ENCODE results near the gene ADPRHL1. TPM values are rescaled to one million over a fixed set of nuclear protein-coding genes. Genes with fewer than 3 reads are reported as not detected.

Gene ADPRHL1
- total RNA-seq, 6 experiments from 2014 or later, result 1.0 to 2.0 (median 1.5) TPM

DNA sequence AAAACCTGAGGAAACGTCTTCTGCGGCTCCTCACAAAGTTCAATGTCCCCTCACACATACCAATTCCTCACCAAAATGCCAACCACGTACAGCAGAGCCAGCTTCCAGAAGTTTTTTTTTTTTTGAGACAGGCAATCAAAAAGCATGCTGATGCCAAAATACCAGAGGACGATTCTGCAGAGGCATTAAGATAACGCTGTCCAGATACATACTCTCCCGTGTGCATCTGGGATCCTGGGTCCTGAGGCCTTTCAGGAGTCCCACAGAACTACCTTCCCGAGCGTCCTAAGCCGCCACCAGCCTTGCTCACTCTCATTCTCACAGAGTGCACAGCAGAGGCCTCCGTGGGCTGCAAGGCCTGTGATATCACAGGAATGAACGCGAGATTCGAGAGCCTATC, 32.3 kb upstream of the ADPRHL1 start:
- TF ChIP-seq, protein P1, sequence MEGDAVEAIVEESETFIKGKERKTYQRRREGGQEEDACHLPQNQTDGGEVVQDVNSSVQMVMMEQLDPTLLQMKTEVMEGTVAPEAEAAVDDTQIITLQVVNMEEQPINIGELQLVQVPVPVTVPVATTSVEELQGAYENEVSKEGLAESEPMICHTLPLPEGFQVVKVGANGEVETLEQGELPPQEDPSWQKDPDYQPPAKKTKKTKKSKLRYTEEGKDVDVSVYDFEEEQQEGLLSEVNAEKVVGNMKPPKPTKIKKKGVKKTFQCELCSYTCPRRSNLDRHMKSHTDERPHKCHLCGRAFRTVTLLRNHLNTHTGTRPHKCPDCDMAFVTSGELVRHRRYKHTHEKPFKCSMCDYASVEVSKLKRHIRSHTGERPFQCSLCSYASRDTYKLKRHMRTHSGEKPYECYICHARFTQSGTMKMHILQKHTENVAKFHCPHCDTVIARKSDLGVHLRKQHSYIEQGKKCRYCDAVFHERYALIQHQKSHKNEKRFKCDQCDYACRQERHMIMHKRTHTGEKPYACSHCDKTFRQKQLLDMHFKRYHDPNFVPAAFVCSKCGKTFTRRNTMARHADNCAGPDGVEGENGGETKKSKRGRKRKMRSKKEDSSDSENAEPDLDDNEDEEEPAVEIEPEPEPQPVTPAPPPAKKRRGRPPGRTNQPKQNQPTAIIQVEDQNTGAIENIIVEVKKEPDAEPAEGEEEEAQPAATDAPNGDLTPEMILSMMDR (IDR thresholded peaks at IDR 0.05), result no peak
- no peak for DNase-seq
- peaks cover 3% of the 10 kb centered on the region for H3K27me3 Mint-ChIP-seq (ENCODE audit: insufficient read depth)
- peaks cover 35% of the 10 kb centered on the region for H3K4me1 Mint-ChIP-seq (ENCODE audit: low read depth)
- H3K4me3 Mint-ChIP-seq, result no peak overlapping the region
- no peaks in the 10 kb centered on the region for H3K36me3 Mint-ChIP-seq (ENCODE audit: low read depth)
- no peak overlapping the region for H3K27ac Mint-ChIP-seq
- H3K9me3 Mint-ChIP-seq, result no peaks in the 10 kb centered on the region

DNA sequence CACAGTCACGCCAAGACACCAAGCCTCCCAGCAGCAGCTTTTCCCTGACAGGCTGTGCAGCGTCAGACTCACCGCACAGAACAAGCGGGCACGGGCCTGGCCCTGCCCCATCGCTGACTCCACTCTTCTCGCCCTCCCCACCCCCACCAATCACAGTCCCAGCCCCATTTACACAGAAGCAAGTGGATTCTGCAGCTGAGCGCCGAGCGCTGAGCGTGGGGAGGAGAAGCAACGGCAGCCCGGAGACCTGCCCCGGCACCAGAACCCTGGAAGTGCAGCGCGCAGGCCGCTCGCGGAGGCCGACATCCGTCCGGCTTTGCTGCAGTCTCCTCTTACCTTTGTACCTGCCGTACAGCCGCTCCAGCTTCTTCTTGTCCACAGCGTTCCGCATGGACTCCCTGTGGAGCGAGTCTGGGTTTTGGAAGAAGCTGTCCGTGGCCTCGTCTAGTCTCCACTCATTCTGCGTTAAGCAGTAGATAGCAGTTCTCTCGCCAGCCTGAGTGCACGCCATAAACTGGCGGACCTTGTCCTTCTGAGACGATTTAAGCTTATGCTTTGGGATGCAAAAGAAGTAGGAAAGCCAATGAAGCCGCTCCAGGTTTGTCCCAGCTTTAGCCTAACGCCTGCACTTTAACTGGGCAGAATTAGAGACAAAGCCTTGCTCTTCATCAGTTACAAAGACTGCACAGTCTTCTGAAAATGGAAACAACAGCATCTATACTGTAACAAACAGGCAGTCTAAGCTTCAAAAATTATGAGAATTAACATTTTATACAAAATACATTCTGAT, 30.4 kb upstream of the ADPRHL1 start:
- Mint-ChIP-seq H3K36me3 (ENCODE audit: low read depth) (peaks cover 7% of the 10 kb centered on the region), H3K27ac (no peak overlapping the region), H3K27me3 (ENCODE audit: insufficient read depth) (no peaks in the 10 kb centered on the region), H3K4me3 (no peak overlapping the region), H3K4me1 (ENCODE audit: low read depth) (peaks cover 27% of the 10 kb centered on the region), H3K9me3 (no peaks in the 10 kb centered on the region)
- no peak for DNase-seq
- TF ChIP-seq, protein P1 (IDR thresholded peaks at IDR 0.05), result no peak

DNA sequence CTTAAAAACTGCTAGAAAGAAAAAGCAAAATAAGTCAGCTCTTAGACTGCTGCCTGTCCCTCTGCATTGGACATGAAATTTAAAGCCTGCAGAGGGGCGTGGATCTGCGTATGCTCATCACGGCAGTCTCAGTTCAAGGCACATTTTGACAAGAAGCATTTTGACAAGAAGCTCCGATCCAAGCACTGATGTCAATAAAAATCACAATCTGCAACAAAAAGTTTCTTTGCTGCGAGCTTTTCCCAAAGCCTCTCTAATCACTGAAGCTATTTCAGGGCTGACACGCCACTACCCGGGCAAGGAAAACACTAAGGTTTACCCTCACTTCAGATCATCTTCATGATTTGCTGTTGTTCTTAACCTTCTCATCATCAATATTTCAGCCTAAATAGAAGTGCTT, 29.8 kb upstream of the ADPRHL1 start:
- H3K27me3 Mint-ChIP-seq (ENCODE audit: insufficient read depth), result no peaks in the 10 kb centered on the region
- H3K36me3 Mint-ChIP-seq (ENCODE audit: low read depth), result peaks cover 14% of the 10 kb centered on the region
- TF ChIP-seq, protein P1 (IDR thresholded peaks at IDR 0.05), result no peak
- H3K9me3 Mint-ChIP-seq, result no peaks in the 10 kb centered on the region
- no peak overlapping the region for H3K27ac Mint-ChIP-seq
- H3K4me3 Mint-ChIP-seq, result no peak overlapping the region
- H3K4me1 Mint-ChIP-seq (ENCODE audit: low read depth), result peaks cover 27% of the 10 kb centered on the region
- no peak for DNase-seq

DNA sequence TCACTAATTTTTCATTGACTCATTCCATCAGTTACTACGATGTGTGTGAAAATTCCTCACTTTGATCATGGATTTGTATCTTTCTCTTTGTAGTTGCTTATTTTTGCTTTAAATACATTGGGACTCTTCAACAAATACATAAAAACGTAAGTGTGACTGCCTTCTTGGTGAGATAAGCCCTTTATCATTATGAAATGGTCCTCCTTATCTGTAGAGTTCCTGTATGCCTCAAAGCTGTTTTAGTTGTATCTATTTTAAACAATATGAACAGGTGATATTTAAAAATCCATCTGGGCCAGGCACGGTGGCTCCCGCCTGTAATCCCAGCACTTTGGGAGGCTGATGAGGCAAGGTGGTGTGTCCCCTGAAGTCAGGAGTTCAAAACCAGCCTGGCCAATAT, 25.9 kb upstream of the ADPRHL1 start:
- H3K36me3 Mint-ChIP-seq (ENCODE audit: low read depth), result peaks cover 51% of the 10 kb centered on the region
- no peak overlapping the region for H3K4me3 Mint-ChIP-seq
- H3K4me1 Mint-ChIP-seq (ENCODE audit: low read depth), result peaks cover 17% of the 10 kb centered on the region; the same call in 1 of the 2 replicates
- no peak for DNase-seq
- no peaks in the 10 kb centered on the region for H3K27me3 Mint-ChIP-seq (ENCODE audit: insufficient read depth)
- TF ChIP-seq, protein P1 (IDR thresholded peaks at IDR 0.05), result no peak
- H3K27ac Mint-ChIP-seq, result no peak overlapping the region
- H3K9me3 Mint-ChIP-seq, result no peaks in the 10 kb centered on the region

DNA sequence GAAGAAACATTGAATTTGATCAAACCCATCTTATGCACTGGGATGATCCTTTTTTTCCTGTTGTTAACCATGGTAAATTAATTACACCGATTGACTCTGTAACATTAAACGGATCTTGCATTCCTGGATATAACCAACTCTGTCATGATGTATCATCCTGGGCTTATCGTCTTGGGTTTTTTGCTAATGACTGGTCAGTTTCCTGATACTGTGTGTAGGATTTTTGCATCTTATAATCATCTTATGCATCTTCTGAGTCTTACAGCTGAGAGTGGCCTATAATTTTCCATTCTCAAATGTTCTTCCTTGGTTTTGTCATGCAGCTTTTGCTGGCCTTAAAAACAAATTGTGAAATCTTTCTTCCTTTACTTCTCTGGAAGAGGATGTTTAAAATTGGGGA, 24.4 kb upstream of the ADPRHL1 start:
- peaks cover 61% of the 10 kb centered on the region for H3K36me3 Mint-ChIP-seq (ENCODE audit: low read depth)
- no peak overlapping the region for H3K4me3 Mint-ChIP-seq
- peak; percentile 31 for DNase-seq
- no peaks in the 10 kb centered on the region for H3K9me3 Mint-ChIP-seq
- peaks cover 17% of the 10 kb centered on the region; the same call in 1 of the 2 replicates for H3K4me1 Mint-ChIP-seq (ENCODE audit: low read depth)
- H3K27me3 Mint-ChIP-seq (ENCODE audit: insufficient read depth), result no peaks in the 10 kb centered on the region
- TF ChIP-seq, protein P1 (IDR thresholded peaks at IDR 0.05), result no peak
- peak overlapping the region; percentile 17; the same call in 1 of the 2 replicates for H3K27ac Mint-ChIP-seq

All from HFFc6 (cell line).